ENCODE data around the gene PDGFRB.

Gene PDGFRB

DNA sequence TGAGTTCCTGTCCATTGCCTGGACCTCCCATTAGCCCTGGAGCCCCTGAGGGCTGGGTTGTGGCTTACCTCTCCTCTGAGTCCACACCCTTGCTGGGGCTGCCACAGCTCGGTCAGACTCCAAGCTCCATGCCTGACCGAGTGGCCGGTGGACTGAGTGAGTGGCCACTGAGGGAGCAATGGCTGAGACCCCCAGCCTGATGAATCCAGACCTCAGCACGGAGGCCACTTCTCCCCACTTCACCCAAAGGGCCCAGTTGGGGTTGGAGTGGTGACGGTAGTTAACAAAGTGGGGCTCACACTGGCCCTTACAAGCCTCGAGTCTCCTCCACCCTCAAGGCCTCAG is 28.8 kb downstream of the PDGFRB start:
- DNase-seq: no peak

DNA sequence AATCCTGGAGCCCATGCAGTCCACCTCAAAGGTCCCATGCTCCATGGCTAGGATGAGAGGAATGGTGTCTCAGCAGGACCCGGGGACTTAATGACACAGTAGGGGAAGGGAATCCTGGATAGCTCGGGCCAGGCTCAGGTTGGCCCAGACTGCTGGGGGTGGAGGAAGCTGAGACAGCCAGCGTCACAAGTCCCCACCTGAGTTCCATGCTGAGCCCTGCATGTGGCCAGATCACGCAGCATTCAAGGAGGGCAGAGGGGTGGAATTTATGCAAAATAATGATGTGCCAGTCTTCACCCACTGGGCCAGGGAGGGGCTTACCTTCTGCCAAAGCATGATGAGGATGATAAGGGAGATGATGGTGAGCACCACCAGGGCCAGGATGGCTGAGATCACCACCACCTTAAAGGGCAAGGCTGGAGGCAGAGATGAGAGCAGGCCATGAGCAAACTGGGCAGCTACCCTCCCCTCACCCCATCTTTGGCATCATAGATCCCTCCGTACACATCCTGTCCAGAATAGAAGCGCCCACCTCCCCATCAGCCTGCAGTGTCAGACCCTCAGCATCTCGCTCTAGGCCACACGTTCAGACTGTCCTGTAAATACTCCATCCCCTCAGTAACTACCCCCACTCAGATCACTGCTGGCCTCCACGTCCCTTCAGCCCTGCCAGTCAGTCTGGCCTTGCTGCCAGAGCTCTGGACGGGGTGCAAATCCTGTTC is 29.3 kb downstream of the PDGFRB start:
- DNase-seq: no peak

DNA sequence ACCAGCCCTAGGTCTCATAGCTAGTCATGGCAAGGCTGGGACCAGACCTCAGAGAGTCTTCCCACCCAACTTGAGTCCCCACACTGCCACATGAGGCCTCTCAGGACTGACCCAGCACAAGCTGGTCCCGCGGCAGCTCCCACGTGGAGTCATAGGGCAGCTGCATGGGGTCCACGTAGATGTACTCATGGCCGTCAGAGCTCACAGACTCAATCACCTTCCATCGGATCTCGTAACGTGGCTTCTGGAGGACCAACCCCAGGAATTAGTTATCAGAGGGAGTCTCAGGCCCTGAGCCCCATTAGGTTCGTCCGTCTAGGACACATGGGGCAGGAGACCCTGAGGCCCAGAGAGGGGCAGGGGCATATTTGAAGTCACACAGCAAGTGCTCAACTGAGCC is 30.3 kb downstream of the PDGFRB start:
- DNase-seq: no peak

DNA sequence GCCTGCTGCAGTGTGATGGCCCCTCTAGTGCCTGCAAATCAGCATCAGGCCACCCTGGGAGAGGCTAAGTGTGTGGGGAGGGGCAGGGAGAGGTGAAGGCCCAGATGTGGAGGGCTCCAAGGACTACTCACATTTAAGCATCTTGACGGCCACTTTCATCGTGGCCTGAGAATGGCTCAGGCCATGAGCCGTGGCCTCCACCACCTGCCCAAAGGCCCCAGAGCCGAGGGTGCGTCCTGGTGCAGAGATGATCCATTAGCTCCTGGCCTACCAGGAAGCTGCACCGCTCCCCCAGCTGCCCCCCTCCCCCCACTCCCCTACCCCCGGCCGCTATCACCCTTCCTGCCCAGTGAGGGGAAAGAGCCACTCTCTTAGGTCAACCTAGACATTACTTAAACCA is 31.0 kb downstream of the PDGFRB start:
- DNase-seq: no peak

DNA sequence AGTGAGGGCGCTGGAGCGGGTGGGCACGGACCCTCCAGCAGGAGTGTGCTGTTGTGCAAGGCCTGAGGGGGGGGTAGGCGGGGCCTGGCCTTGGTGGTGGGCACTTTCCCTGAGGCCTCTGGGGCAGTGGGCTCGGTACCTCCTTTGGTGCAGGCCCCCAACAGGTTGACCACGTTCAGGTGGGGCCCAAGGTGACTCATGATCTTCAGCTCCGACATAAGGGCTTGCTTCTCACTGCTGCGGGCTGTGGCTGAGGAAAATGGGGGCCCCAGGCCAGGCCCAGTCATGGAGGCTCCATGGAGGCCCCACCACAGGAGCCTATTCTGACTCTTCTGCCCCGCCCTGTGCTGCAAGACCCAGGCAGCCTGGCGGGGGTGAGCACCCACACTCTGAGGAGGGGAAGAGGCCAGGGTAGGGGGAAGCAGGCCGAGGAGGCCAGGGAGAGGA is 31.5 kb downstream of the PDGFRB start:
- no peak for DNase-seq

DNA sequence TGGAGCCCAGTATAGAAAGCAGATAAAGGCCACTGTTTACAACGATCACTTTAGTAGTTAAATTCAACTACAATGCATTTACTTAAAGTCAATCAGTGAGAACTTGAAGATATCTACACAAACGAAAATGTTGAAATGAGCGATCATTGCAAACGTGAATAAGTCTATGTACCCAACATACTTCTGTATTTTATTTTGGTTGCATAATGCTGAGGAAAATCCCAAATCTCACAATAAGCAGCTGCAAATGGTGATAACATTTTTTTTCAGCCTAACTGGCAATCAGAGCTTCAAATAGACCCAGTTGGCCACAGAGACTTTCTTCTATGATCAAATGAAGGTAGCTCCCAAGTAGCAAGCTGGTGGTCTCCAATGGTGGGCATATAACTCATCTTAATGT is 32.1 kb downstream of the PDGFRB start:
- no peak for DNase-seq

DNA sequence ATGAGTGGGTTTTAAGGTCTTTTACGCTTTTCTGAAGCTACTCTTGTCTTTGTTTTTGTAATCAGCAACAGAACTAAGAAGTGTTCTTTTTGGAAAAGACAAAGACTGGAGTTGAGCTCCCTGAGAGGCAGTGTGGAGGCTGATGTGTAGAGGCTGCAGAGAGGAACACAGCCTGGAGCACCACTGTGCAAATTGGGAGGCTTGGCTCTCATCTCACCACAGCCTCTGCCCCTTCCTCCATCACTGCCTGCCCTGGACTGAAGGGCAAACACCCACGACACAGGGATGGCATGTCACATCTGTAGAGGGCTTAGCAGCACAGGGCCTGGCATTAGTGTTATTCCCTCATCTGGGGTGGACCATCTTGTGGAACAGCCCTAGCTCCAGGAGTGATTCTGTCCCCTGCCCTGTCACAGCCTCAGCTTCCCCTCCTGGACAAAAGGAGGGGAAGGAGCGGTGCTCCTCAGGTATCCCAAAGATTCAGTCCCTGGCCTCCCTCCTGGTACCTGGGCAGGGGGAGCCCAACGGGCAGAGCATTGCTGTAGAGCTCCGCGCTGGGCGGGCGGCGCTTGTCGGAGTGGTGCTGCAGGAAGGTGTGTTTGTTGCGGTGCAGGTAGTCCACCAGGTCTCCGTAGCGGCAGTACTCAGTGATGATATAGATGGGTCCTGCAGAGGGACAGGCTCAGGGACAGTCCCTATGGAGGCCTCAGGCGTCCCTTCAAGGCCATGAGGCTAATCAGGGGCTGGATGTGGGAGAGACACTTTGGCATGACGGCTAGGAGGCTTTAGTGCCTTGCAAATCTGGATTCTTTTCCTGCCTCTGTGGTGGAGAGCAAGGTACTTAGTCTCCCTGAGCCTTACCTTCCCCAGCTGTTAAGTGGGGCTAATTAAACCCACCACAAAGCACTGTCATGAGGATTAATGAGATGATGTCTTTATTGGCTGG is 32.8 kb downstream of the PDGFRB start:
- no peak for DNase-seq

DNA sequence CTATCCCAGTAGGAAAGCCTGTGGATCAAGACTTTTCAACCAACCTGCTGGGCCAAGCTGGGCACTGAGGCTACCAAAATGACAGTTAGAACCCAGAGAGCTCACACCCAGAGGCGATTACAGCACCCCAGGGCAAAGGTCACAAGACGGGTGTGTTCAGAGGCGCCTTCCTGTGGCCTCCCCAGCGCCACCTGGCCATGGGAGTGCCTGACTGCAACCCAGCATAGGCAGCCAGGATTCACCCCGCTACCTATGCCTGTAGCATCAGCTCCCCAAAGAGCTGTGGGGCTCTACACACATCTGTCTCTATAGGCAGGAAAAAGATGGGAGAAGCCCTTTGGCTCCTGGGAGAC is 33.5 kb downstream of the PDGFRB start:
- no peak for DNase-seq

DNA sequence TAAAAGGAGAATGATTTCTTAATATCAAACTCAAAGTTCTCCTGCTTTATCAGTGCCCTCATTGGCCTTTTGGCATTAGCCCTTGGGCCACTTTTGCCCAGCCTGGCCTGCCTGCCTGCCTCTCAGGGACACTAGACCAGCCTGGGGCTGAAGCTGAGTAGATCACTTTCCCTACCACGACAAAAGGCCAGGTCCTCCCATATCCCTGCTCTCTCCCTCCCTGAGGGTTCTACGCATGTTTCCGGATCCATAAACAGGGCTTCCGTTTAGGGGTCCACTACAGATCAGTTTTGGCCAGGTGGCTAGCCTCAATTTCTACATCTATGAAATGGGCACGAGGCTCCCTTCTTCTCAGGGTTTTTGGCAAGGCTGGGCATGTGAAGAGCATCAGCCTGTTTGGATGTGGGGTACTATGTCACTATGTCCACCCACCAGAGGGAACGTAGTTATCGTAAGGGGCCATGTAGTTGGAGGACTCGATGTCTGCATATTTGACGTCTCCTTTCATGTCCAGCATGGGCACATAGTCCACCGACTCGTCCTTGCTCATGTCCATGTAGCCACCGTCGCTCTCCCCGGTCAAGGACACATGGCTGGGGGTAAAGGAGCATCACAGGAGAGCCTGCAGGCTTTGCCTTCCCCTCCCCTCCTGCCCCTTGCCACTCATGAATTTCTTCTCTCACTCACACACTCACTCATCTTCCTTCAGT is 34.0 kb downstream of the PDGFRB start:
- no peak for DNase-seq

DNA sequence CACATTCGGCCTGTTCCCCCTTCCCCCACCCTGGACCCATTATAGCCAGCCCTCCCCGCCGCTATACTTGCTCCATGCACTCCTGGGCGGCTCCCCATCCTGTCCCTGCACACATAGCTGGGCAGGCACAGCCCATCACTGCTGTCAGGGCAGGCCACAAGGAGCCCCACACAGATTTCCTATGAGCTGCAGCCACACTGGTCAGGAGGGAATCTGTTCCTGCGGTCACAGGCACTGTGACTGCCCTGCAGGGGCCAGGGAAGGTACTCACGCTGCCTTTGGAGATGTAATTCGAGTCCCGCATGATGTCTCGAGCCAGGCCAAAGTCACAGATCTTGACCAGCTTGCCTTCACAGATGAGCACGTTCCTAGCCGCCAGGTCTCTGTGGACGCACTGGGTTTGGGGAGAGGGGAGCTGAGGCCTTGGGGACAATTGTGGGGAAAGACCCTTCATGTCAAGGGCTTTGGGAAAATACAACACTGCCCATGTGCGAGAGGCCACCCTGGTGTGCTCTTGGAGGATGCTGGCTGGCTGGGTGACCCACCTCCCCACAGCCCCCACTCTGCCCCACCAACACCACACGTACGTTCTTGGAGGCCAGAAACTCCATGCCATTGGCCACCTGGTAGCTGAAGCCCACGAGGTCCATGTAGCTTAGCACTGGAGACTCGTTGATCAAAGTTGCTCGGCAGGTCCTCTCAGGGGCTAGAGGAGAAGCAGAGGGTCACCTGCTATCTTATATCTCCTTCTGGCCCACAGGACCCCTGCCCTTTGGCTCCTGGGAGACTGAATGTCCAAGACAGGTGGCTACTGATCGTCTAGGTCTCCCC is 34.8 kb downstream of the PDGFRB start:
- DNase-seq: no peak

DNA sequence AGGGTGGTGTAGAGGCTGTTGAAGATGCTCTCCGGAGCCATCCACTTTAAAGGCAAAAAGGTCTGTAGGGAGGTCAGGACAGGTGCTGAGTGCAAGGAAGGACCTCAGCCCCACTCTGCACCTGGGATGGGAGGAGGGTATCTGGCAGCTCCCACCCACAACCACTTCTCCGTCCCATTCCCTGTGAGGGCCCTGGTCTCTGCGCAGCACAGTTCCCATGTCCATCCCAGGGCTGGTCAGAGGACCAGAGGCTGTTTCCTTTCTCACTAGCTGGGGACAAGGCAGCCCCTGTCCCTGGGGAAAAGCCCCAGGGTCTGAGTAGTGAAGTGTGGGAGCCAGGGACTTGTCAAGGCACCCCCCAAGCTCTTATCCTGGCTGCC is 35.6 kb downstream of the PDGFRB start:
- no peak for DNase-seq

DNA sequence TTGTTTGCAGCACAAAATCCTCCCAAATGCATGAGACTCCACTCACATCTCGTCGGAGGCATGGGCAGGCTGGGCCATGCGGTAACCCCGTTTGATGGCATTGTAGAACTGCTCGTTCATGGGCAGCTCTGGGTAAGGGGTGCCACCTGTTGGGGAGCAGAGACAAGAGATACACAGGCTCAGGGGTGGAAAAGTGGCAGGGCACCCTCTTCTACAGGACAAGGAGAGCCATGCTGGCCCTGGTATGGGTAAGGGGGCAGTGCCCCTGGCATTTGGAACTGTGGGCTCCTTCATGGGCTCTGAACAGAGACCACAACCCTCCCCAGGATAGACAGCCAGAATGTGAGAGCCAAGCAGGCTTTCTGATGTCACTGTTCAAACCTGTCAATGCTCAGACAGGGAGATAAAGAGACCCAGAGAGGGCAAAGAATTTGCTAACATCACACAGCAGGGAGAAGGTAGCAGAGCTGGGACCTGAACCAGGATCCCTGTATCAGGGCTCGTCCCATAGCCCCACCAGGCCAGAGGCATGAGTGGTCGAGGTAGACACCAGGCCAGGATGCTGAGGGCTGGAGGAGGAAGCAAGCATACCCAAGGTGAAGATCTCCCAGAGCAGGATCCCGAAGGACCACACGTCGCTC is 36.1 kb downstream of the PDGFRB start:
- no peak for DNase-seq

DNA sequence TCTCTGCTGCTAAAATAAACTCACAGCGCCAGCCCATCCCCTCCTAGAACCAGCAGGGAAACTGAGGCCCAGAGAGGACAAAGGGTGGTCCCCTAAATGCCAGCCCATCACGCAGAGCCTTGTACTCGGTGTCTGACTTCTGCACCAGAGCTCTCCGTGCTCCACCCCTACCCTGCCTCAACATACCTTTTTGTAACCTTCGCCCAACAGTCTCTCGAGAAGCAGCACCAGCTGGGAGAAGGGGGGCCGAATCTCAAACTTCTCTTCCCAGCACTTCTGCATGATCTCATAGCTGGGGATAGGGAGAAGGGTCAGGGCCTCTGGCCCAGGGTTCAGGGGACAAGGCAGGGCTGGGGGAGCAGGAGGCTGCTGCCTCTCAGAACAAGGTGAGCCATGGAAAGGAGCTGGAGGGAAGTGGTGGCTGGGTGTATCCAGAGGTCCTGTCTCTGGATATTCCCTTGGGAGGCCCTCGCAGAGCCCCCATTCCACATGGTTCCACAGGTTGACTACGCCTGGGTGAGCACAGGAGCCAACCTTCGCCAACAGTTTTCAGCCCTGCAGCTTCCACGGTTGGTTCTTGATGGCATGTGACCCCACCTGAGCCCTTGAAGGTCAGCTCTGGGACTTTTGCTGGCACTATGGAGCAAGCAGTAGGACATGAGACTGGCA is 37.0 kb downstream of the PDGFRB start:
- no peak for DNase-seq

DNA sequence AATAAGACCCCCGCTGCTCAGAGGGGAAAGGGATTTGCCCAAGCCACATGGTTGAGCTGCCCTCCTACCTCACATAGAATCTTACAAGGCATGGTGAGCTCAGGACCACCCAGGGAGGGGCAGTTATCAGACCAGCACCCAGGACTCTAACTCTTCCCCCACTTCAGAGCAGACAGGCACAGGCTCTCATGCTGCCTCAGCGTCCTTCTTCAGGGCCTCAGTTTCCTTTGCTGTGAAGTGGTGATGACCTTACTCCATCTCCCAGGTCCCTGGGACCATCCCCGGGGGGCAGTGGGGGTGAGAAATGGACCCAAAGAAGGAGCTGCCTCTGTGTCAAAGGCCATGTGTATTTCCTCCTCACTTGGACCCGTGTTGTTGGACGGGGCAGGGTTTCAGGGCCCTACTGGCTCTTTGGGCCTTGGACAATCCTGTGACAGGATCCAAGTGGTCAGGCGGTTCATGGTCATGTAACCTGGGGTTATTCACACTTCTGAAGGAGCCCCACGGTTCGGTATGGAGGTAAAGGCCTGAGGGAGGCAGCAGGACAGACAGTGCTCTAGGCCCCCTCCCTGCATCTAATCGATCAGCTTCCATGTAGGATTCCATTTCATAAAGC is 37.6 kb downstream of the PDGFRB start:
- DNase-seq: no peak

DNA sequence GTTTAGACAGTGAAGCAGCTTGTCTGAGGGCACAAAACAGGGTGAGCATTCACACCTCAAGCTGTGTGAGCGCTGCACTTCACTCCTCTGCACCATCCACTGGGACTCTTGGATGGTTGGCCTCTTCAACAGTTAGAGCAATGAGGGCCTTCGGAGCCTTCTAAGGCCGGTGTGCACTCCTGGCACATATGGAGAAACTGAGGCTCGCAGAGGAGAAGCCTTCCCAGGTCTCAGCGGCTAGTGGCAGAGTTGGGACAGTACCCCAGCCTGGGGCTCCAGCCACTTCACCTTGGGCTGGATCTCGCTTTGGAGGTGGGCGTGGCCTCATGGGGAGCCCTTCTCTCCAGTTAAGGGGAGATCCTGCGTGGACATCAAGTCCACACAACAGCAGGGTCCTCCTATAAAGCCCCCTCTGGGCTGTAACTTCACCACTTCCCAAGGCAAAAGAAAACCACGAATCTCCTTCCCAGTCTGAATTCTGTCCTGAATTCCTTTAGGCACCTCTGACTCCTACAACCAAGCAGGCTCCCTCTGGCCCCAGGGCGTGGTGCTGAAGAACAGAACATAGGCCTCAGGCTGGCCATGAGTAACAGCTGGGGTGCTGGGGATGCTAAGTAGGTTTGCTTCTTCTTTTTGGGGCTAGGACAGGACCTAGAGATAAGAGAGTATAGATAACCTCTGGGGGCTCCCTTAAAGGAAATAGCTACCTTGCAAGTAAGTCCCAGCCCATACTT is 38.8 kb downstream of the PDGFRB start:
- DNase-seq: no peak

DNA sequence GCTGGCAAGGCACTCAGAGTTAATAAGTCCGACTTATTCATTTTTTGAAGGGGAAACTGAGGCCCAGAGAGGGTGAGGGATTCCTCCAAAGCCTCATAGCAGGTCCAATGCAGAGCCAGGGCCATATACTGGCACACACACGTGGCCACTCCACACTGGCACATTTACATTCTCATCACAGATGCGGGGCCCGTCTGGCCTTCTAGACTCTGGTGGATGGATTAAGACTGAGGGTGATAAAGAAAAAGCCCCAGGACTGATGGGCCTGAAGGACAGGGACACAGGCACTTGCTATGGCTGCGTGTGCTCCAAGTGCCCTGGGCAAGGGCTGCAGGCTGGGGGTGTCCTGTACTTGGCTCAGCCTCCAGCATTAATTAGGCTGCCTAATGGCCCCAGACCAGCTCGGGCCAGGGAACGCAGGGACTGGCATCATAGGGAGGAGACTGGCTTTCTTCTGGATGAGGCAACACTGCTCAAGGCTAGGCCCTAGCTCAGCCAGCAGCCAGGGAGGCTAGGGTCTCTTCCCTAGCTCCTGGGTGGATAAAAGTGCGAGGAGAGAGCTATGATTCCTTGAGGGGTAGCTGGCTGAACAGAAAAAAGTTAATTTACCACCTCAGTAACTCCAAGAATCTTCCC is 40.8 kb downstream of the PDGFRB start:
- no peak for DNase-seq

DNA sequence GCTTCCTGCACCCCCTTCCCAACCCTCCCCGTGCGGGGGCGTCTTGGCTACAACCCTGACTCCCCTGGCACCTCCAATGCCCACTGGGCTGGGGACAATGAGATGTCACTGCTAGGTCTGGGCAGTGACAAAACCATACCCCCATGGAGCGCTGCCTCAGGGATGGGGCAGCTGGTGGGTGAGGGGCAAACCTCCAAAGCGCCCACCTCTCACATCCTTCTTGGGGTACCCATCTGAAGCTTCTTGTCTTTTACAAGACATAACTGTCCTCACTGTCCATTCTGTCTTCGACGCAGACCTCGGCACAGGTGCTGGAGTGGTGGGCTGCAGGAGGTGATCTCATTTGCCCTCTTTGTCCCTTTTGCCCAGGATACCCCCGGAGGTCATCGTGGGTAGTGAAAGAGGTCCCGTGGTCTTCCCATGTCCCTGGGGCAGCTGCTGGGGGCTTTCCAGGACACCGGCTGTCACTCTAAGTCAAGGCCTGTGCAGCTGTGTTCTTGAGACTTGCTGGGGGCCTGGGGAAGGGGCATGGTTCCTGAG is 41.5 kb downstream of the PDGFRB start:
- no peak for DNase-seq

DNA sequence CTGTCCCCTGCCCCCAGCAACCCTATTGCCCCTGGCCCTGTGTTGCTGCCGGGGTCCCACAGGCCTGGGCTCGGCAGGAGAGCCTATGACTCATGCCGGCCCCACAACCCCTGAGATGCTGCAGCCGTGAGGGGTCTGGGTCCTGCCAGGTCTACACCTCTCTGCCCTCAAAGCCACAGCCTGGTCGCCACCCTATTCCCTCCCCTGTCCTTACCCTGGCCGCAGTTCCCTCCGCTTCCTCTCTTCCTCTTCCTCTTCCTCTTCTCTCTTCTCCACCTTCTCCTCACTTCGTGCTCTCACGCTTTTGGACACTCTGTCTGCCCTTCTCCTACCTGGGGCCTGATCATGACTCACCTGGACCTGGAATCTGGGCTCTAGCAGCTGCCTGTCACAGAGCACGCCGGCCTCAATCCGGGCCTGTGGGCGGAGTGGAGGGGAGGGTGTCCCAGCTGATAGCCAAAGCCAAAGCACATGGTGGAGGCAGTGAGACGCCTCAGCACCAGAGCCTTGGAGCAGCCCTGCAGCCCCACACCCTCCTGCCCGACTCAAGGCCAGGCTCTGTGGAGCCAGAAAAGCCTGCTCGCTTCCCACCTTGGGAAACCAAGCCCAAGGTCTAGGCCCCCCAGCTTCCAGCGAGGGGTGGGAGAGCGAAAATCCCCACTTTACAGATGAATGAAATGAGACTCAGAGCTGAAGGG is 42.4 kb downstream of the PDGFRB start:
- DNase-seq: no peak

Measured in CD4-positive, alpha-beta T cell treated with Interleukin-6 for 4 hours (primary cell).